Measurements from ENCODE around the gene PPP1R11. TPM values are rescaled to one million over a fixed set of nuclear protein-coding genes. Genes with fewer than 3 reads are reported as not detected.

The PPP1R11 gene
- total and polyA plus RNA-seq, 9 of the 15 experiments (the other 6 are each of a cell fraction or from before 2014, with no cell fraction given): 17.8 to 94.8 (median 44.6) TPM

DNA sequence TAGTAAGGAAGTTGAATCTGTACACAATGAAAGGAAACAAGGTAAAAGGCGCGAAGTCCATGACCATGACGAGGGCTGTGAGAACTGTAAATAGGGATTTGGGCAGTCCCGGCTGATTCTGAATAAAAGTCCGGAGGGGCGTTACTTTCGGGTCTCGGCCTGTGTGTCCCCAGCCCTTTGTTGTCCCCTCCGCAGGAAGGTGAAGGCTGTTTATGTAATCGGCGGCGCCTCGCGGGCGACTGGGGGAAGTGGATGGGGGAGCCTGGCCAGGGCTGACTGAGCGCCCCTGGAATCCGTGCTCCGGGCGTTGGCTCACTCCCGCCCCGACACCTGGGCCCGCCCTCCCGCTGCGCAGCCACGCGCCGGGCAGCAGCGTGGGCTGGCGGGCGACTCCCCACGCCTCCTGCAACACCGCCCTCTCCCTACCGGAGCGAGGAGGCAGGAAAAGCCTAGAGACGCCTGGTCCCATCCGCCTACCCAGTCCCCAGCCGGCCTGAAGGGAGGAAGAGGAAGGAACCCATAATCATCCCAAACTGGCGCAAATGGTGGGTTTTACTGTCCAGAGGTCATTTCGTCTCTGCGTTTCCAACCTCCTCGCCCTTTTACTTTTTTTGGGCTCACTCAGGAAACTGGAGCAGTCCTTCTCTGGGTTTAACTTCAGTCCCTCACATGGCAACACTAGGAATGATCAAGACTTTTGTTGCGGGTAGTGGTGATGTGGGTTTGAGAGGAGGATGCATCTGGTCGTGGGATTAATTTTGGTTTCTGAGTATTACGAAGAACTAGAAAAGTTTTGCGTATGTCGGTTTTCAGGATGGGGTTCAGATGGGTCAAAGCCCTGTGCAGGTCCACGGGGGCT, 33.8 kb downstream of the PPP1R11 start:
- Histone ChIP-seq H2AFZ (ENCODE audit: low read depth, low read length) (peak overlapping the region; percentile 98), H3K4me3 (no peak overlapping the region), H3K27me3 (ENCODE audit: control insufficient read depth in 2 of 2, insufficient read depth in 2 of 2, low read length in 2 of 2) (peaks cover 11 to 21% of the 10 kb centered on the region in 2 experiments; a peak in 4 of 5 replicates), H3K9me3 (replicated peaks; ENCODE audit: control insufficient read depth, insufficient read depth, low read depth, low read length) (no peaks in the 10 kb centered on the region), H3K9ac (ENCODE audit: insufficient read depth in 1 of 2, low read depth in 2 of 2, low read length in 2 of 2) (peak overlapping the region in 1 of 2 experiments; percentile 57; a peak in 1 of 4 replicates), H3K4me1 (replicated peaks in 1 of 2; ENCODE audit: control insufficient read depth in 2 of 2, insufficient read depth in 2 of 2, low read length in 2 of 2) (peaks cover 36 to 45% of the 10 kb centered on the region in 2 experiments), H3K4me2 (ENCODE audit: insufficient read depth, low read length) (peak overlapping the region; percentile 86), H3K27ac (ENCODE audit: extremely low read depth, low read depth, low read length) (no peak overlapping the region), H3K79me2 (ENCODE audit: control insufficient read depth, insufficient read depth, low read length) (no peaks in the 10 kb centered on the region), H4K20me1 (replicated peaks; ENCODE audit: control insufficient read depth, insufficient read depth, low read length) (no peaks in the 10 kb centered on the region), H3K36me3 (ENCODE audit: control insufficient read depth, insufficient read depth, low read length) (no peaks in the 10 kb centered on the region), H3K9me1 (ENCODE audit: control insufficient read depth, insufficient read depth, low read length) (no peaks in the 10 kb centered on the region)
- no peak for ATAC-seq
- in situ Hi-C loops (cut with MboI) (no loop called here), intact Hi-C loops (cut with micrococcal nuclease) (loop anchor here (5.0 to 10.0 kb wide), 2 partner anchors 256 to 296 kb away; no protein-coding TSS in a partner anchor)
- no peak for FAIRE-seq
- WGBS (ENCODE audit: insufficient coverage, low coverage, missing lambda C conversion rate): 33% methylated on average over 33 of the region's 47 CpGs
- ChIA-PET POLR2A (no interaction called here), CTCF (ENCODE audit: low intra/inter-chr PET ratio) (no interaction called here)
- no TSS peak for BruUV-seq (replicated peaks)
- peak in 3 of 4 experiments; percentile 32 to 61 (median 57) for DNase-seq (ENCODE audit: extremely low read depth in 1 of 4, low spot score in 3 of 4)
- TF ChIP-seq ZBTB9 (CRISPR knock-in tag; IDR thresholded peaks at IDR 0.05): no peak
- TF ChIP-seq PRDM10 (IDR thresholded peaks at IDR 0.05; ENCODE audit: partially characterized antibody): no peak
- no peak for TF ChIP-seq SMAD3 (CRISPR knock-in tag; conservative IDR thresholded peaks at IDR 0.05)
- TF ChIP-seq BCOR (IDR thresholded peaks at IDR 0.05): no peak
- TF ChIP-seq HOMEZ (CRISPR knock-in tag; IDR thresholded peaks at IDR 0.05): no peak
- peak; percentile 43 for TF ChIP-seq PCBP1 (IDR thresholded peaks at IDR 0.05; ENCODE audit: low read depth, low read length, poor library complexity, severe bottlenecking)
- no peak for TF ChIP-seq BRF1 (IDR thresholded peaks at IDR 0.05; ENCODE audit: borderline replicate concordance, extremely low read depth, insufficient read length)
- 0 out of 4 replicates have a peak, but pooled peaks of 1 of the 2 experiments have one; percentile 23 for TF ChIP-seq MNT (conservative IDR thresholded peaks at IDR 0.05)
- TF ChIP-seq, protein P1, sequence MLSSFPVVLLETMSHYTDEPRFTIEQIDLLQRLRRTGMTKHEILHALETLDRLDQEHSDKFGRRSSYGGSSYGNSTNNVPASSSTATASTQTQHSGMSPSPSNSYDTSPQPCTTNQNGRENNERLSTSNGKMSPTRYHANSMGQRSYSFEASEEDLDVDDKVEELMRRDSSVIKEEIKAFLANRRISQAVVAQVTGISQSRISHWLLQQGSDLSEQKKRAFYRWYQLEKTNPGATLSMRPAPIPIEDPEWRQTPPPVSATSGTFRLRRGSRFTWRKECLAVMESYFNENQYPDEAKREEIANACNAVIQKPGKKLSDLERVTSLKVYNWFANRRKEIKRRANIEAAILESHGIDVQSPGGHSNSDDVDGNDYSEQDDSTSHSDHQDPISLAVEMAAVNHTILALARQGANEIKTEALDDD (IDR thresholded peaks at IDR 0.05): no peak
